Mucosa of stomach (tissue), 1 donor: ENCODE data around the gene C17orf75.

Experiments
- H3K27me3 ChIP-seq: one replicate; pipeline ENCODE4 v1.7.0; 2013; ENCODE audit warnings: mild to moderate bottlenecking, low read length; ENCODE audit not compliant: control insufficient read depth, insufficient read depth
- H3K36me3 ChIP-seq: one replicate; pipeline ENCODE4 v1.7.0; 2013; ENCODE audit warnings: low read length; ENCODE audit not compliant: control insufficient read depth, insufficient read depth
- H3K4me1 ChIP-seq: one replicate; pipeline ENCODE4 v1.7.0; 2013; ENCODE audit warnings: mild to moderate bottlenecking, low read length; ENCODE audit not compliant: control insufficient read depth, insufficient read depth
- H3K4me3 ChIP-seq: one replicate; pipeline ENCODE4 v1.7.0; 2013; ENCODE audit warnings: low read length
- H3K9ac ChIP-seq: one replicate; pipeline ENCODE4 v1.7.0; 2013; ENCODE audit warnings: mild to moderate bottlenecking, low read length, moderate library complexity
- H3K9me3 ChIP-seq: one replicate; pipeline ENCODE4 v1.7.0; 2013; ENCODE audit warnings: mild to moderate bottlenecking, low read length, moderate library complexity; ENCODE audit not compliant: control insufficient read depth
- donor health status: Pancreatic carcinoma.

C17orf75 gene

DNA sequence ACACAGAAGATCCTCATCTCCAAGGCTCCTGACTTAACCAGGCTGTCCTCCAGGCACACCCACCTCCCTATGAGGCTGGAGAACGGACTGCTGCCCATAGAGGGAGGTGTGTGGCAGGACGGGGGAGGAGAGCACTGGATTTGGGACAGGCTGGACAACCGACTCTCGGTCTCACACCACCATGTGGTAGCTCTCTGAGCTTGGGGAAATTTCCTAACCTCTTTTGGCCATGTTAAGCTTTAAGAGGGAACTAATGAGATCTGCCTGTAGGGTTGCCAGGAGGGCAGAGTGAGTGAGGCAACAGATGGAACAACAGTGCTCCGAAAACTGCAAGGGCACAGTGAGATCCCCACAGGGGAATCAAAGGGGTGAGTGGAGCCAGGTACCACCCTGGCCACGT lies 43.7 kb downstream of the C17orf75 start:
- no peak overlapping the region for H3K4me3 ChIP-seq
- no peaks in the 10 kb centered on the region for H3K4me1 ChIP-seq
- H3K36me3 ChIP-seq = no peaks in the 10 kb centered on the region
- no peaks in the 10 kb centered on the region for H3K9me3 ChIP-seq
- H3K27me3 ChIP-seq = no peaks in the 10 kb centered on the region
- H3K9ac ChIP-seq = no peak overlapping the region

DNA sequence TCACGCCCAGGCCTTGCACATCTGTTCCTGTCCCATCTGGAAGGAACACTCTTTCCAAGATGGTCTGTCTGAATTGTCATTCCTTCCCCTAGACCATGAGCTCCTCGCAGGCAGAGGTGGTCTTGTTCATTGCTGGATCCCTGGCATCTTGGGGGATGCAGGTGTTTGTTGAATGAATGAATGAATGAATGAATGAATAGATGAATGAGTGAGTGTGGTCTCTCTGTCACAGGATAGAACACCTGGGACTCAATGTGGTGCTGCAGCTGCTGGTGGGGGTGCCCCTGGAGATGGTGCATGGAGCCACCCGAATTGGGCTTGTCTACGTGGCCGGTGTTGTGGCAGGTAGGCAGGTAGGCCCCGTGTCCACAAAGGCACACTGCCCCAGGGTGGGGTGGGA lies 44.1 kb downstream of the C17orf75 start:
- Histone ChIP-seq H3K4me1 (no peaks in the 10 kb centered on the region), H3K27me3 (no peaks in the 10 kb centered on the region)

DNA sequence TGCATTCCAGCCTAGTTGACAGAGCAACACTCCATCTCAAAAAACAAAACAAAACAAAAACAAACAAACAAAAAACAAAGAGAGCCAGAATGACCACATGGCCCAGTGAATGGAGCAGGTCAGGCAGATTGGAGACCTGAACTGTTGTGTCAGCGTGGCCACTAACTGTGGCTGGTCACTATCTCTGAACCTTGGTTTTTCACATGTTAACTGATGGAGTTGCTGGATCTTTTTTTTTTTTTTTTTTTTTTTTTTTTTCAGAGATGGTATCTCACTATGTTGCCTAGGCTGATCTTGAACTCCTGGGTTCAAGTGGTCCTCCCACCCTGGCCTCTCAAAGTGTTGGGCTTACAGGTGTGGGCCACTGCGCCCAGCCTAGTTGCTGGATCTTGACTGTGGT lies 44.5 kb downstream of the C17orf75 start:
- Histone ChIP-seq H3K9me3 (no peaks in the 10 kb centered on the region), H3K4me3 (no peak overlapping the region), H3K27me3 (no peaks in the 10 kb centered on the region), H3K36me3 (no peaks in the 10 kb centered on the region), H3K9ac (no peak overlapping the region), H3K4me1 (no peaks in the 10 kb centered on the region)

More for the DNA sequence above, 44.1 kb downstream of the C17orf75 start:
- Histone ChIP-seq H3K36me3 (no peaks in the 10 kb centered on the region), H3K9ac (no peak overlapping the region), H3K9me3 (no peaks in the 10 kb centered on the region), H3K4me3 (no peak overlapping the region)

DNA sequence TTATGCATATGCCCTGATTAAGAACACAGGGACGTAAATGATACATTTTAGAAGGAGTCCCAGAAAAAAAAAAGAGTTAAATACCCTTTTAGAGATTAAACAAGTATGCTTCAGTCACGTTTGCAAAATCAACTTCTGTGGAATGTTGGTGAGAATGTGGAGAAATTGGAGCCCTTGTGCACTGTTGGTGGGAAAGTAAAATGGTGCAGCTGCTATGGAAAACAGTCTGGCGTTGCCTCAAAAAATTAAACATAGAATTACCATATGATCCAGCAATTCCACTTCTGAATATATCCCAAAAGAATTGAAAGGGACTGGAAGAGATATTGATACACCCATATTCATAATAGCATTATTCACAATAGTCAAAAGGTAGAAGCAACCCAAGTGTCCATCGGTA lies 49.9 kb downstream of the C17orf75 start:
- Histone ChIP-seq H3K4me3 (no peak overlapping the region), H3K4me1 (no peaks in the 10 kb centered on the region), H3K27me3 (no peaks in the 10 kb centered on the region), H3K9me3 (no peaks in the 10 kb centered on the region), H3K9ac (no peak overlapping the region), H3K36me3 (no peaks in the 10 kb centered on the region)

DNA sequence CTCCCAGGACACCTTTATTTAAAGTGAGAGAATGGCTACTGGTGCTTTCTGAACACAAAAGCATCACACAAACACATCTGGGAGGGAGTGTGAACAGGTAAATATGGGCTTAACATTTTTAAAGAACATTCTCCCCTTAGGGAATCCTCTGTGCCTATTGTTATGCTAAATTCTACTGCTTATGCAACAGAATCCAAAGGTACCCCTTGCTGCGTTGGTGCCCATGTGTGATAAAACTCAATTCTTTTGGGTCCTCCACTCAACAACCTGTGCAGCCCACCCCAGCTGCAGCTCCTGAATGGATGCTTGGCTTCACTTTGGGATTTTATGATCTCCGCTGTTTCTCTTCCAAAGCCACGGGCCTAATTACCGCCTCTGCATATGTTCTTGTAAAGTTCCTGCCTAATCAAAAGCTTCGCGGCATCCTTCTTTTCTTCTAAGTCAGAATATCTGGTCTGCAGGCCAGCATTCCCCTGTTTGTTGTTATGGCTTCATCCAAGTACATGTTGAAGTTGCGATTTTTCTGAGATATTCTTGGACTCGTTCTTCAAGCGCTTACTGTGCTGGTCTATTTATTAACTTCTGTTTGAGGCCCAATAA lies 52.4 kb downstream of the C17orf75 start:
- Histone ChIP-seq H3K4me3 (no peak overlapping the region), H3K4me1 (no peaks in the 10 kb centered on the region), H3K9ac (no peak overlapping the region), H3K9me3 (no peaks in the 10 kb centered on the region), H3K36me3 (no peaks in the 10 kb centered on the region), H3K27me3 (no peaks in the 10 kb centered on the region)

DNA sequence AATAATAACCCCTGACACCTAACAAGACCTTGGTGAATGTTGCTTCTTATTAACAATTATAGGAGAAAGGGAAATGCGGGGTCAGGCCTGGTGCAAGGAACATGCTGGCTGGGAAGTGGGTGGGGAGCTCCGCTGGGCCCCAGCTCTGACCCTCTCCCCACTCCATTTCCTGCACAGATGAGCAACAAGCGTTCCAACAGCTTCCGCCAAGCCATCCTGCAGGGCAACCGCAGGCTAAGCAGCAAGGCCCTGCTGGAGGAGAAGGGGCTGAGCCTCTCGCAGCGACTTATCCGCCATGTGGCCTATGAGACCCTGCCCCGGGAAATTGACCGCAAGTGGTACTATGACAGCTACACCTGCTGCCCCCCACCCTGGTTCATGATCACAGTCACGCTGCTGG lies 53.4 kb downstream of the C17orf75 start:
- Histone ChIP-seq H3K4me3 (no peak overlapping the region), H3K4me1 (no peaks in the 10 kb centered on the region), H3K9me3 (no peaks in the 10 kb centered on the region), H3K27me3 (no peaks in the 10 kb centered on the region), H3K36me3 (no peaks in the 10 kb centered on the region), H3K9ac (no peak overlapping the region)

DNA sequence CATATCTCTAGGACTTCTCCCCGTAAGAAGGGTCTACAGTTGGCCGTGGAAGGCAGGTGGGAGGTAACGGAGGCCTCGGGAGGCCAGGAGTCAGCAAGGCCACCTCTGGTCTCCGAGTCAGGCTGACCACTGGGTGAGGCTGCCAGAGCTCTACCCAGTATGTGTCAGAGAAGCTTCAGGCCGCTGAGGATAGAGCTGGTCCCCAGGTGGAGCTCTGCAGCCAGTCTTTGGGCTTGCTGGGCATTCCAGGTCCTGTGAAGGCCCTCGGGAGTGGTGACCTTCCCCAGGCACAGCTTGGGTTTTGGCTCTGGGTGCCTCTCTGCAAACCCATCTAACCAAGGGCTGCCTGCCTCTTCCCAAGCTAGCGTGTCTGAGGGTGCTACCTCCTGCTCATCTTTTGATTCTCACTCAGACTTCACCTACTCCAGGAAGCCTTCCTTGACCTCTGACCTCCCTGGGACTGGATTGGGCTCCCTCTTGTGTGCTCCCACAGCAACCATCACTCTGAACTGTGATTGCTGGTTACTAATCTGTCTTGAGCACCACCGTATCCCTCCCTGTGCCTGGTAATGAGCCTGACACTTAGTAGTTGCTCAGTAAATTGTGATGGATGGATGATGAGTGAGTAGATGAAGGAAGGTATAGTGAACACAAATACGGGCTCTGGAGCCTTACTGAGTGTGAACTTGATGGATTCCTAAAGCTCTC lies 54.0 kb downstream of the C17orf75 start:
- Histone ChIP-seq H3K9ac (no peak overlapping the region), H3K36me3 (no peaks in the 10 kb centered on the region), H3K27me3 (no peaks in the 10 kb centered on the region), H3K4me1 (no peaks in the 10 kb centered on the region), H3K4me3 (no peak overlapping the region), H3K9me3 (no peaks in the 10 kb centered on the region)

DNA sequence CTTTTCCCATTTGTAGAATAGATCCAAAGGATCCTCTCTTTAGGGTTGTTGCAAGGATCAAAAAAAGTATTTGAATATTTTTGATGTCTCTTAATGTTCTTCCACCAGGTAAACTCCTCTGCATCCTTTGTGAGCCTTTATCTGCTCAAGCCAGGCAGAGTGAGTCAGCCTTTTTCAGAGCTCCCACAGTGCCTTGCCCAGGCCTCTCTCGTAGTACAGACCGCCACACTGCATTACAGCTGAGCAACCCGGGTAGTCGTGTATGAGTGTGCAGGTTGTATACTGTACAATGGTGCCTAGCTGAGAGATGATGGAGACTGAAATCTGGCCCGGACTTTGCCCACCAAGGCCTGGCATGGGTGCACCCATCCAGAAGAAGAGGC lies 55.5 kb downstream of the C17orf75 start:
- peaks cover 4% of the 10 kb centered on the region for H3K27me3 ChIP-seq
- no peaks in the 10 kb centered on the region for H3K9me3 ChIP-seq
- H3K4me1 ChIP-seq = no peaks in the 10 kb centered on the region
- H3K36me3 ChIP-seq = no peaks in the 10 kb centered on the region
- H3K9ac ChIP-seq = no peak overlapping the region
- H3K4me3 ChIP-seq = no peak overlapping the region

DNA sequence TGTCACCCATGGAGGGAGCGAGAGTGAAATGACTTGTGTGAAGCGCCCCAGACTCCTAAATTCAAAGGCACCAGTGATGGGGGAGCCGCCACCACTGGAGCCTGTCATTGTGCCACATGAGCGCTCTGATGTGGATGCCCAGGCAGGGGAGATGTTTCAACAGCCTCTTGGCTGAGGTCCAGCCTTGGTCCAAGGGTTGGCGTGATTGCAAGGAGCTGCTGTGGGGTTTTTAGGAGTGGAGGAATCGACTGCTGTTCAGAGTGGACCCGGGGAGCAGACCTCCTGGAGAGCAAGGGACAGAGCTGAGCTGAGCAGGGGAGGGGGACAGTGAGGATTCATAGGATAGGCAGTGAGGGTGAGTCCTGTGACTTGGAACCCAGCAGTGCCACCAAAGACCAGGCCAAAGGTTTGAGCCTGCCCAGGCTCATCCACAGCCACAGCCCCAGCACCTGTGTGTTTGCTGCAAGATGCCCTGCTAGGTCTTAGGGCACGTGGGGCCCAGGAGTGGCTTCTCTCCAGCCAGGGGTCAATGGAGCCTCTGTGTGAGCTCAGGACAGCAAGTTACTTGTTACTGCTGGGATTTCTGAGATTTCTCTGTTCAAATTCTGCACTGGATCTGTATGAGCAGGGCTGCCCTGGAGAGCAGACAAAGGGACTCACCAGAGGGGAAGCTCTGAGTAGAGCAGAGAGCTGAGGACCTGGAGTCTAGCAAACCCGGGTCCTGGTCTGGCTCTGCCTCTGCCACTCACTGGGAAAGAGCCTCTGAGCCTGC lies 56.0 kb downstream of the C17orf75 start:
- no peak overlapping the region for H3K4me3 ChIP-seq
- no peaks in the 10 kb centered on the region for H3K4me1 ChIP-seq
- H3K27me3 ChIP-seq = peaks cover 4% of the 10 kb centered on the region
- H3K9me3 ChIP-seq = no peaks in the 10 kb centered on the region
- H3K36me3 ChIP-seq = no peaks in the 10 kb centered on the region
- no peak overlapping the region for H3K9ac ChIP-seq

DNA sequence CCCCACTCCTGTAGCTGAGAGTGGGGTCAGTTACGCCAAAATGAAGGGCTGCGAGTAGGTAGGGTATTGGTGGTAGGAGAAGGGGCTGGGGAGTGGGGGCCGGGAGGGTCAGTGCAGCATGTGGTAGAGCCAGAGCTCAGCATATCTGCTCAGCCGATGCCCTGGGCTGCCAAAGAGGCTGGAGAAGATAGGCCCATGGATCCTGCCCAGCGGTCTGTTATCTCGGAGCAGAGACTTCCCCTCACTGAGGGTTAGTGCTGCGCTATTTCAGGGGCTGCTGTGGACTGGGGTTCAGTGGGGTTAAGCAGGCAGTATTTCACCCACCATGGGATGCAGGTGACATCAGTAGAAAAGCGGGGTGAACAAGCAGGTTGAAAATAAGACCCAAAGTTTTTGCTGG lies 56.7 kb downstream of the C17orf75 start:
- Histone ChIP-seq H3K9me3 (no peaks in the 10 kb centered on the region), H3K9ac (no peak overlapping the region), H3K27me3 (peaks cover 4% of the 10 kb centered on the region), H3K36me3 (no peaks in the 10 kb centered on the region), H3K4me3 (no peak overlapping the region), H3K4me1 (no peaks in the 10 kb centered on the region)

DNA sequence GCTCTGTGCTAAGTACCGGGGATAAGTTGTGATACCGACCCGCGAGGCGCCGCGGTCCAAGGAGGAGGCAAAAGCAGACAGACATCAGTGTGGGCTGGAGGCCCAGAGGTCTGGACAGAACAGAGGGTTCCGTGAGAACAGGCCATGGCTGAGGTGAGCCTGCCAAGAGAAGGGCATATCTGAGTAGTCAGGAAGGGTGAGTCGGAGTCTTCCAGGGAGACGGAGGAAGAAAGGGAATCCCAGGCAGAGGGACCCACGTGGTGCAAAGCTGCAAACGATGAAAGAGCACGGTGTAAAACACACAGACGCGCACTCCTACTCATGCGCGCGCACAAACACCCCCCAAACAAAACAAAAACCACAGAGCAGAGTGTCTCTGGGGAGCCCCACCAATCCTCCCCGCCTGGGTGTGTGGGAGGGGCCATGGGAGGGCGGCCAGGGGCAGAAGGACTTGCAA lies 58.2 kb downstream of the C17orf75 start:
- Histone ChIP-seq H3K27me3 (peaks cover 4% of the 10 kb centered on the region), H3K36me3 (no peaks in the 10 kb centered on the region), H3K4me3 (no peak overlapping the region), H3K9me3 (no peaks in the 10 kb centered on the region), H3K9ac (no peak overlapping the region), H3K4me1 (no peaks in the 10 kb centered on the region)

DNA sequence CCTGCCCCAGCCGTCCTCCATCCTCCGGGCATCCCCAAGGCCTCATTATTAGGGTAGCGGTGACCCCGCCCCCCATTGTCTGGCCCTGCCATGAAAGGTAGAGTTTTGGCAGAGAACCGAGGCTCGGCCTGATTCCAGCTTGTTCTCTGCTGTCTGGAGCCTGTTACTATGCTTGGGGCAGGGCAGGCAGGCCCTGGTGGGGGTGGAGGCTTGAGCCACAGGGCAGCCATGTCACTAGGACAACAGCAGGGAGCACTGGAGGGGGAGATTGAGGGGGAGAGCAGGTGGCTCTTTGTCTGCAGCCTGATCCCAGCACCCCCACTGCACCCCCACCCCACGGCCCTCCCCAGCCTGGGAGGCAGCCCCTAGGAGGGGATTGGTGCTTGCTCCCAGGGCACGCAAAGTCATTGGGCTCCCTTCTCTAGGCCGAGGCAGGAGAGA lies 60.9 kb downstream of the C17orf75 start:
- Histone ChIP-seq H3K9ac (no peak overlapping the region), H3K4me3 (no peak overlapping the region), H3K9me3 (no peaks in the 10 kb centered on the region), H3K27me3 (peaks cover 4% of the 10 kb centered on the region), H3K36me3 (no peaks in the 10 kb centered on the region), H3K4me1 (no peaks in the 10 kb centered on the region)
